GM12891 (cell line): Measurements from ENCODE around the gene NRIP1.
A peak's percentile ranks its signal among the peaks of the same experiment; 100 is the strongest.

Source experiments
- DNase-seq: peaks from one replicate; pipeline ENCODE4 v3.0.0; 2011; ENCODE audit warnings: low spot score; ENCODE audit not compliant: insufficient read length
- FAIRE-seq: peaks from 2 replicates; lab custom pipeline; 2011; peaks lifted over from hg19 to GRCh38; lab: Jason Lieb, UNC
- PAX5 ChIP-seq: IDR thresholded peaks from 2 replicates; pipeline ENCODE4 v1.6.1; 2011; ENCODE audit warnings: low read length, moderate library complexity, mild to moderate bottlenecking; ENCODE audit not compliant: insufficient read depth, severe bottlenecking
- POLR2A ChIP-seq: IDR thresholded peaks from 2 replicates; pipeline ENCODE4 v1.6.1; 2011; ENCODE audit warnings: low read depth, low read length, control low read depth
- POLR2AphosphoS5 ChIP-seq: IDR thresholded peaks from 2 replicates; pipeline ENCODE4 v1.6.1; 2011; ENCODE audit warnings: low read depth, low read length, control low read depth
- POU2F2 ChIP-seq: IDR thresholded peaks from 2 replicates; pipeline ENCODE4 v1.6.1; 2011; ENCODE audit warnings: low read depth, mild to moderate bottlenecking, control low read depth, low read length, moderate library complexity
- SPI1 ChIP-seq: IDR thresholded peaks from 2 replicates; pipeline ENCODE4 v1.6.1; 2011; ENCODE audit warnings: low read depth, low read length, control low read depth
- TAF1 ChIP-seq: IDR thresholded peaks from 2 replicates; pipeline ENCODE4 v1.6.1; 2011; ENCODE audit warnings: low read depth, low read length, control low read depth

NRIP1 gene

DNA sequence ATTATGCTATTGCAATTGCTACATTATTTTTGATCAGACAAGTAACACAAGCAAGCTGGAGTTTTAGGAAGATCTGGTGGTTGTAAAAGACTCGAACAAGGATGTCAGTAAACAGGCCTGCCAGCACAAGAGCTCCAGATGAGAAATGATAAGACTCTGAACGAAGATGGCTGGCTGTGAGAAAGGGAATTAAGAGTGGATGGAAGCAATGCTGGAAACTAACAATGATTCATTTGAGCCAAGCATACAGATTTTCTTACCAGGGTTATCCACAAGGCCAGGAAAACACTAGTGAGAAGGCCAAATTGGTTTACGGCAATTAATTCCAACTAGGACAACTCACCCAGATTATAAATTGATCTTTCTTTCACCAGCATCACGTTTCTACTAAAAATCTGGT, 54.2 kb downstream of the NRIP1 start:
- no peak for TF ChIP-seq SPI1
- no peak for TF ChIP-seq POLR2AphosphoS5
- no peak for TF ChIP-seq POLR2A
- no peak for TF ChIP-seq PAX5
- no peak for TF ChIP-seq POU2F2
- TF ChIP-seq TAF1, result no peak
- no peak for DNase-seq
- no peak for FAIRE-seq

DNA sequence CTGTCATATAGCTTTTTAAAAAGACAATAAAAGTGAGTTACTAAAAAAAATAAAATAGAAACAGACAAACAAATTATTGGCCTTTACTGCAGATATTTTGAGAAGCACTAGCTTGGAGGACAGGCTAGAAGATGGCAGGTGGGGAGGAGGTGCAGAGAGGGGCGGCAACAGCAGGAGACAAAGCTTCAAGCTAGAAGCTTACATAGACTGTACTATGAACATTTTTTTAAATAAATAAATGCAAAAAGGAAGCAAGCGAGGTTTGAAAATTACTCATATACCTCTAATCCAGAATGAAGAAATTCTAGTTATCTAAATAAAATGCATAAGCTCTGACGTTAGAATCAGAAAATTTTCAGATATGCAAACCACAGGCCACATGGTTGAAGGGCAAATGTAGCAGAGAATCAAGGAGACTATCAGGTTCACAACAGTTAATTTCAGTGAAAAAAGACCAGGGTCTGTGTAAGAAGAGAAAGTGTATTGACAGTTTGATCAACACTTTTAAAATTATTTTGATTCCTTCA, 54.9 kb downstream of the NRIP1 start:
- TF ChIP-seq TAF1, result no peak
- TF ChIP-seq POLR2AphosphoS5, result no peak
- no peak for TF ChIP-seq SPI1
- no peak for TF ChIP-seq POLR2A
- FAIRE-seq (no peak), DNase-seq (no peak)

DNA sequence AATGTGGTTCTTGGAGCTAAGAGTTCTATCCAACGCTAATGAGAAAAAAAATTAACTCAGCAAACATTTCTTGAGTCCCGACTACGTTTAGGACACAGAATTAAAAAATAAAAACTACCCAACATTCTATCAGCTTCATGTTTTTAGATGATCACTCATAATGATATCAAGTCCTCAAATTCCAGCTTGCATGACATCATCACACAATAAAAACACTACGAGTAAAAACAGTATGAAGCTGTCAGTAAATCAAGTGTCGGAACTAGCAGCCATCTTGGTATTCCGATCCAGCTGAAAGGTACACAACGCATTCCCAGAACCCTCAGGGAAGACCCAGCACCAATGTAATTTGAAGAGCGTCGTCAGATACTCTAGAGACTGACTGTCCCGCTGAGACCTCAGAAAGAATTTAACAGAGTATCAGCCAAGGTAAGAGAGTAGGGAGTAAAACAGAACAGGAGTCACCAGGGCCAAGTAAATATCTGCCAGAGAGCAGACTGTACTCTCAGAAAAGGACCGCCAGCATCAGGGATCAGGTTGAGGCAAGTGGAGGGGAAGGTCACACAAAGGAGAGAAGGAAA, 57.0 kb downstream of the NRIP1 start:
- DNase-seq (no peak), FAIRE-seq (no peak)
- TF ChIP-seq TAF1, result no peak
- TF ChIP-seq SPI1, result no peak
- no peak for TF ChIP-seq POLR2AphosphoS5
- no peak for TF ChIP-seq POU2F2
- TF ChIP-seq POLR2A, result no peak
- TF ChIP-seq PAX5, result no peak

- DNase-seq (no peak), FAIRE-seq (no peak)
- TF ChIP-seq POLR2AphosphoS5, result no peak
These were observed 58.1 kb downstream of the NRIP1 start for GRCh38 chr21:15006594-15007230.

GRCh38 chr21:15005391-15005790, 59.4 kb downstream of the NRIP1 start:
- DNase-seq, result no peak
- TF ChIP-seq TAF1, result no peak
- TF ChIP-seq POLR2AphosphoS5, result no peak
- TF ChIP-seq SPI1, result no peak
- TF ChIP-seq POLR2A, result no peak
- TF ChIP-seq PAX5, result no peak
- TF ChIP-seq POU2F2, result no peak
- FAIRE-seq, result no peak

DNA sequence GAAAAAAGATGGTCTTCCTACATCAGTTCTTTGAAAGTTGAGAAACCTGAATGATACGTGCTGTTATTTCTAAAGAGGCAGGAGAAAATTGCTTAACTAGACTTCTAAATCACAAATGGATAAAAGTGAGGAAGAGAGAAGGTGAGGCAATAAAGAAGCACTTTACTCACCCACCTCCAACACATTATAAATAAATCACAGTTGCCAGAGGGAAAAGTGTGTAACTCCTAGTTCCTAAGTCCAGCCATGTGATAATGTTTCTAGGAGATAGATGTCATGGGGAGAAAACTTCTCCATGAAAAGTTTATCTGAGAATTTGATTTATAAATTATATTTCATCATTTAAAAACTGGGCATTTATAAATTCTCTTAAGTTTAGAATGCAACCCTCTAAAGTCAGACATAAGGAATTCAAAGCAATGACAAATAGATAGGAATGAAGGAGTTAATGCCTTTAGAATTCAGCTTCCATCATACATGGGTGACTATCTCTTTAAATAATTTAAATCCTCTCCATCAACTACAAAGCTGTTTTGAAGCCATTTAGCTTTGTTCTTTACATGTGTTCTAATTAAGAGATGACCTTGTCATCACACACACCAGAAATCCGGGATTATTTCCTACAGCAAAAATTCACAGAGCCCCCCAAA, 60.0 kb downstream of the NRIP1 start:
- TF ChIP-seq POU2F2, result no peak
- TF ChIP-seq TAF1, result no peak
- TF ChIP-seq SPI1, result no peak
- TF ChIP-seq POLR2A, result no peak
- no peak for TF ChIP-seq PAX5
- no peak for TF ChIP-seq POLR2AphosphoS5
- DNase-seq (no peak), FAIRE-seq (no peak)

- no peak for DNase-seq
- no peak for FAIRE-seq
- TF ChIP-seq POLR2A, result no peak
- no peak for TF ChIP-seq POLR2AphosphoS5
- TF ChIP-seq TAF1, result no peak
- no peak for TF ChIP-seq PAX5
- no peak for TF ChIP-seq SPI1
- TF ChIP-seq POU2F2, result no peak
These were observed 61.2 kb downstream of the NRIP1 start for GRCh38 chr21:15003463-15004135.

DNA sequence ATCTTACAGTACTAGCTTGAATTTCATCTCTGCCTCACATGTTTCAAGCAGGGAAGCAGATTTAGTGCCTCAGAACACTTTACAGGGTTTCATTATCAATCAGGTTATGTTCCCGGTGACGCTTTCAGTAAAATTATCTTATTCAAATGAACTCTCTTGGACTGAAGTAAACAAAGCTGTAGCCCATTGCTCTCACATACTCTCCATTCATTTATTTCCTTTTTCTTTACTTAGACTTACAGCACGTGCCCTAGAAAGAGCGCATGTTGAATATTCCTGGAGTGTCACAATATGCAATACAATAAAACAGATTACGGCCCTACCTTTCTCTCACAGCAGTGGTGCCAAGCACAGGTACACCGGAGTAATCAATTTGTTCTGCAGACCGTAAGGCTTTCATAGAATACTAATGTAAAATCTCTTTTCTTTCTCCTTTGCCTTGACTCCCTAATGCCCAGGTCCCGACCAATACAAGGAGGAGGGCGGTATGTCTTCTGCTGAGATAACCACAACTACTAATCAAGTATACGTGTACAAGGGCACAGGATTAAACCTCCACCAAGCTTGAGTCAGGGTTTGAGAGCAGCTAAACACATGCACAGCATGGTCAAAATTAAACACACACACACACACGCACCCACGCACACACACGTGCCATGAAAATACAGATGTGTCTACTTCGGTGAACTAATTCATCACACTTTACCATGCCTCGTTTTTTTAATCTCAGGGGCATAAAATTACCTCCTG, 62.8 kb downstream of the NRIP1 start:
- no peak for DNase-seq
- FAIRE-seq, result peak; percentile 91
- TF ChIP-seq TAF1 (no peak), POLR2A (no peak)

GRCh38 chr21:15001113-15001512, 63.7 kb downstream of the NRIP1 start:
- FAIRE-seq (no peak), DNase-seq (no peak)
- TF ChIP-seq POLR2AphosphoS5, result no peak

- TF ChIP-seq SPI1 (no peak), POLR2AphosphoS5 (no peak), POLR2A (no peak), TAF1 (no peak), PAX5 (no peak), POU2F2 (no peak)
- DNase-seq (no peak), FAIRE-seq (no peak)
These were observed 64.7 kb downstream of the NRIP1 start for GRCh38 chr21:15000081-15000480.
